ENCODE measurements around the gene RASSF4. TPM values are rescaled to one million over a fixed set of nuclear protein-coding genes. Genes with fewer than 3 reads are reported as not detected.

Gene RASSF4
- total and polyA plus RNA-seq, 9 of the 15 experiments (the other 6 are each of a cell fraction or from before 2014, with no cell fraction given), result 0.01 to 0.62 (median 0.11) TPM; not detected in 3

DNA sequence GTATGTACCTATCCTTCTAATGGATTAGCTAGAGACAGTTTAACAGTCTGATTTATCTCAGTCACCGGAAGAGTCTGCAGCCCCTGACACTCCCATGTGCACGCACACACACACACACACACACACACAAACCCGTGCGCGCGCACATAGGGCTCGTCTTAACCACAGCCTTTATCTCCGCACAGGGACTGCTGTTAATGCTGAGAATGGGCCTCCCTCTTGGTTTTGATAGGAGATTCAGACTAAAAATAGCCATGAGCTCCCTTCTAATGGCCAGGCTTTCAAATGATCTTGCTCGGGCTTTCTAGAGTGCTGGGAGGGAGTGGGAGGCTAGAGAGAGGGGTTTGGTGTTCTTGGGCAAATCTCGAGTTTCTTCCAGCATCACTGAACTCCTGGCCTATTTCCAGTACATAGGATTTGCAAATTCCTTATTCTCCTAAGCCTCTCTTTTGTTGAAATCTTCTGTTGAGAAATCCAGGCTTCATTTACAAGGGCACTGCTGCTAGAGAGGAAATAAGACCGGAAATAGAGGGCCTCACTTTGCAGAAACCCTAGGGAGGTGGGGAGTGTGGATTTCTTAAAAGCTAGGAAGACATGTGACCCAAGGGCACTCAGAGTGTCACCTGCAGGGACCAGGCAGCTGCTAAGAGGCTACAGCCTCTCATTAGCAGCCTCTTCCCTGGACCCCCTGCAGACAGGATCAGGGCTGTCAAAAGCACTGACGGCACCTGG lies 46.1 kb upstream of the RASSF4 start (continued):
- TF ChIP-seq SREBF1 (IDR thresholded peaks at IDR 0.05; ENCODE audit: borderline replicate concordance, low read depth, low read length) (no peak), ZNF583 (CRISPR knock-in tag; IDR thresholded peaks at IDR 0.05) (0 out of 2 replicates have a peak, but pooled peaks have one; percentile 51), ZNF354B (CRISPR knock-in tag; IDR thresholded peaks at IDR 0.05) (no peak), E2F5 (CRISPR knock-in tag; IDR thresholded peaks at IDR 0.05) (no peak), RUNX1 (IDR thresholded peaks at IDR 0.05; ENCODE audit: low read depth) (0 out of 2 replicates have a peak, but pooled peaks have one; percentile 74), KLF6 (CRISPR knock-in tag; IDR thresholded peaks at IDR 0.05; ENCODE audit: borderline replicate concordance) (no peak), SAFB2 (IDR thresholded peaks at IDR 0.05; ENCODE audit: borderline replicate concordance, low read depth, low read length, severe bottlenecking) (no peak), MEF2D (tag; conservative IDR thresholded peaks at IDR 0.05; ENCODE audit: low read depth) (peak; percentile 100), STAT5A (IDR thresholded peaks at IDR 0.05; ENCODE audit: borderline replicate concordance, low read length) (peak; percentile 85), HSF4 (CRISPR knock-in tag; IDR thresholded peaks at IDR 0.05; ENCODE audit: borderline replicate concordance) (no peak; the same call in 1 of the 2 replicates), SREBF2 (CRISPR knock-in tag; IDR thresholded peaks at IDR 0.05) (no peak), FOXM1 (IDR thresholded peaks at IDR 0.05; ENCODE audit: low read depth) (peak; percentile 84), FOXM1 (CRISPR knock-in tag; IDR thresholded peaks at IDR 0.05; ENCODE audit: low read depth) (no peak), HMGN3 (IDR thresholded peaks at IDR 0.05; ENCODE audit: borderline replicate concordance, extremely low read depth, insufficient read length, low read depth, low read length) (no peak), CTBP1 (IDR thresholded peaks at IDR 0.05; ENCODE audit: borderline replicate concordance) (peak; percentile 66; the same call in 1 of the 2 replicates), MTF1 (CRISPR knock-in tag; IDR thresholded peaks at IDR 0.05; ENCODE audit: borderline replicate concordance) (no peak)
- TF ChIP-seq, protein P1, sequence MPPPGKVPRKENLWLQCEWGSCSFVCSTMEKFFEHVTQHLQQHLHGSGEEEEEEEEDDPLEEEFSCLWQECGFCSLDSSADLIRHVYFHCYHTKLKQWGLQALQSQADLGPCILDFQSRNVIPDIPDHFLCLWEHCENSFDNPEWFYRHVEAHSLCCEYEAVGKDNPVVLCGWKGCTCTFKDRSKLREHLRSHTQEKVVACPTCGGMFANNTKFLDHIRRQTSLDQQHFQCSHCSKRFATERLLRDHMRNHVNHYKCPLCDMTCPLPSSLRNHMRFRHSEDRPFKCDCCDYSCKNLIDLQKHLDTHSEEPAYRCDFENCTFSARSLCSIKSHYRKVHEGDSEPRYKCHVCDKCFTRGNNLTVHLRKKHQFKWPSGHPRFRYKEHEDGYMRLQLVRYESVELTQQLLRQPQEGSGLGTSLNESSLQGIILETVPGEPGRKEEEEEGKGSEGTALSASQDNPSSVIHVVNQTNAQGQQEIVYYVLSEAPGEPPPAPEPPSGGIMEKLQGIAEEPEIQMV (tag; conservative IDR thresholded peaks at IDR 0.05; ENCODE audit: low read depth), result no peak
- TF ChIP-seq, protein P2, sequence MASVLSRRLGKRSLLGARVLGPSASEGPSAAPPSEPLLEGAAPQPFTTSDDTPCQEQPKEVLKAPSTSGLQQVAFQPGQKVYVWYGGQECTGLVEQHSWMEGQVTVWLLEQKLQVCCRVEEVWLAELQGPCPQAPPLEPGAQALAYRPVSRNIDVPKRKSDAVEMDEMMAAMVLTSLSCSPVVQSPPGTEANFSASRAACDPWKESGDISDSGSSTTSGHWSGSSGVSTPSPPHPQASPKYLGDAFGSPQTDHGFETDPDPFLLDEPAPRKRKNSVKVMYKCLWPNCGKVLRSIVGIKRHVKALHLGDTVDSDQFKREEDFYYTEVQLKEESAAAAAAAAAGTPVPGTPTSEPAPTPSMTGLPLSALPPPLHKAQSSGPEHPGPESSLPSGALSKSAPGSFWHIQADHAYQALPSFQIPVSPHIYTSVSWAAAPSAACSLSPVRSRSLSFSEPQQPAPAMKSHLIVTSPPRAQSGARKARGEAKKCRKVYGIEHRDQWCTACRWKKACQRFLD (CRISPR knock-in tag; IDR thresholded peaks at IDR 0.05), result peak; percentile 82
- TF ChIP-seq, protein P3, sequence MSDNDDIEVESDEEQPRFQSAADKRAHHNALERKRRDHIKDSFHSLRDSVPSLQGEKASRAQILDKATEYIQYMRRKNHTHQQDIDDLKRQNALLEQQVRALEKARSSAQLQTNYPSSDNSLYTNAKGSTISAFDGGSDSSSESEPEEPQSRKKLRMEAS (CRISPR knock-in tag; IDR thresholded peaks at IDR 0.05), result peak; percentile 51; the same call in 1 of the 2 replicates
- TF ChIP-seq, protein P4, sequence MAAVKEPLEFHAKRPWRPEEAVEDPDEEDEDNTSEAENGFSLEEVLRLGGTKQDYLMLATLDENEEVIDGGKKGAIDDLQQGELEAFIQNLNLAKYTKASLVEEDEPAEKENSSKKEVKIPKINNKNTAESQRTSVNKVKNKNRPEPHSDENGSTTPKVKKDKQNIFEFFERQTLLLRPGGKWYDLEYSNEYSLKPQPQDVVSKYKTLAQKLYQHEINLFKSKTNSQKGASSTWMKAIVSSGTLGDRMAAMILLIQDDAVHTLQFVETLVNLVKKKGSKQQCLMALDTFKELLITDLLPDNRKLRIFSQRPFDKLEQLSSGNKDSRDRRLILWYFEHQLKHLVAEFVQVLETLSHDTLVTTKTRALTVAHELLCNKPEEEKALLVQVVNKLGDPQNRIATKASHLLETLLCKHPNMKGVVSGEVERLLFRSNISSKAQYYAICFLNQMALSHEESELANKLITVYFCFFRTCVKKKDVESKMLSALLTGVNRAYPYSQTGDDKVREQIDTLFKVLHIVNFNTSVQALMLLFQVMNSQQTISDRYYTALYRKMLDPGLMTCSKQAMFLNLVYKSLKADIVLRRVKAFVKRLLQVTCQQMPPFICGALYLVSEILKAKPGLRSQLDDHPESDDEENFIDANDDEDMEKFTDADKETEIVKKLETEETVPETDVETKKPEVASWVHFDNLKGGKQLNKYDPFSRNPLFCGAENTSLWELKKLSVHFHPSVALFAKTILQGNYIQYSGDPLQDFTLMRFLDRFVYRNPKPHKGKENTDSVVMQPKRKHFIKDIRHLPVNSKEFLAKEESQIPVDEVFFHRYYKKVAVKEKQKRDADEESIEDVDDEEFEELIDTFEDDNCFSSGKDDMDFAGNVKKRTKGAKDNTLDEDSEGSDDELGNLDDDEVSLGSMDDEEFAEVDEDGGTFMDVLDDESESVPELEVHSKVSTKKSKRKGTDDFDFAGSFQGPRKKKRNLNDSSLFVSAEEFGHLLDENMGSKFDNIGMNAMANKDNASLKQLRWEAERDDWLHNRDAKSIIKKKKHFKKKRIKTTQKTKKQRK (IDR thresholded peaks at IDR 0.05; ENCODE audit: borderline replicate concordance, low read depth, low read length), result no peak
